ENCODE data around the gene NOL4L.

The NOL4L gene

DNA sequence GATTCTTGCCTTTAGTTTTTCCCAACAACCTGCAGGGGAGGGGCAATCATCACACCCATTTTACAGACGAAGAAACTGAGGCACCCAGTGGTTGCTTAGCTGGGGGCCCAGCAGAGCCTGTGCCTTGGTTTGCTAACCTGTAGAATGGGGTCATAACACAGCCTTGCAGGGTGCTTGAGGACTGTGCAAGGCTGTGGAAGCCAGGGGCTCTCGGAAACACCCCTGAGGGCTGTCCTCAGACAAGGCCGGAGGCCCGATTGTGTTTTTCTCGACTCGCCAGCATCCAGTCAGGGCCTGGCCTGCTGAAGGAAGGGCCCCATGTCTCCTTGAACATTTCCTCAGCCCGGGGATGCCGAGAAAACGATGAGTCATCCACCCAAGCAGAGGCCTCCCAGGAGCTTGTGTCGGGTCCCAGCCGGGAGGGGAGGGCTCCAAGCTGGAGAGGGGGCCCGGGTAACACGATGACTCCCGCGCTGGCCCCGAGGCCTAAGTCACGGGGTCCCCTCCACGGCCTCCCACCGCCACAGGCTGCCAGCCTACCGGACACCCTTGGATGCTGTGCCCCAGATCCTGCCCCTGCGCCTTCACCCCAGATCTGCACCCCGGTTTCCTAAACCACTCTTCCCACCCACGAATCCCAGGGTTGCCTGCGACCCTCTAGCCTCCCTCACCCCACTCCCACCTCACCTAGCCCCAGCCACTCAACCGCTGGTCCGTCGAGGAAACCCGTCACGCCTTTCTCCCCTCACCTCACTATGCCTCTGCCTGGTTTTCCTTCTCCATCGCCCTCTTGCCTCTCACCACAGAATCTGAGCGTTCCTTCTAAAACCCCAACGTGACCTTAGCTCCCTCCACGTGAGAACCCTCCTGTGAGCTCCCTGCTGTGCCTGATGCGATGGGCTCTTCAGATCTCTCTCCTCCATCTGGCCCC, 10.6 kb downstream of the NOL4L start:
- DNase-seq, result no peak

DNA sequence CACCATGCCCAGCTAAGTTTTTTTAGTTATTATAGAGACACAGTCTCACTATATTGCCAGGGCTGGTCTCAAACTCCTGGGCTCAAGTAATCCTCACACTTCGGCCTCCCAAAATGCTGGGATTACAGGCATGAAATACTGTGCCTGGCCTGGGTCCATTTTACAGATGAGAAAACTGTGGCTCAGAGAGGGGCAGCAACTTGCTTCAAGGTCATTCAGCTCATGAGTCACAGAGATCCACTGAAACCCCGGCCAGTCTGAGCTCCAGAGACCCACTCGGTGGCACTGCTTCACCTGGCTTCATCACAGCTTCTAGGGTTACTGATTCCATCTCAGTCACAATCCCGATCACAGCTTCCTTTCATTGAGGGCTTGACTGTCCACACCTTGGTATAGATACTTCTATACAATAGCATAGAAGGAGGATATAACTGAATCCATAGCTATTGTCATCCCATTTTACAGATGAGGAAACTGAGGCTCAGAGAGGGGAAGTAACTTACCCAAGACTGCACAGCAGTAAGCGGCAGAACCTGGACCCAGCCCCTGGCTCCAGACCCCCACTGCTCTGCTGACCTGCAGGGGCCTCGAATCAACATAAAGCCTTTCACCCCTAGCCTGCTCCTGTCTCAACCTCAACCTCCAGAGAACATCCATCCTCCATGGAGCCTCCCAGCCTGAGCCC, 11.8 kb downstream of the NOL4L start:
- no peak for DNase-seq

DNA sequence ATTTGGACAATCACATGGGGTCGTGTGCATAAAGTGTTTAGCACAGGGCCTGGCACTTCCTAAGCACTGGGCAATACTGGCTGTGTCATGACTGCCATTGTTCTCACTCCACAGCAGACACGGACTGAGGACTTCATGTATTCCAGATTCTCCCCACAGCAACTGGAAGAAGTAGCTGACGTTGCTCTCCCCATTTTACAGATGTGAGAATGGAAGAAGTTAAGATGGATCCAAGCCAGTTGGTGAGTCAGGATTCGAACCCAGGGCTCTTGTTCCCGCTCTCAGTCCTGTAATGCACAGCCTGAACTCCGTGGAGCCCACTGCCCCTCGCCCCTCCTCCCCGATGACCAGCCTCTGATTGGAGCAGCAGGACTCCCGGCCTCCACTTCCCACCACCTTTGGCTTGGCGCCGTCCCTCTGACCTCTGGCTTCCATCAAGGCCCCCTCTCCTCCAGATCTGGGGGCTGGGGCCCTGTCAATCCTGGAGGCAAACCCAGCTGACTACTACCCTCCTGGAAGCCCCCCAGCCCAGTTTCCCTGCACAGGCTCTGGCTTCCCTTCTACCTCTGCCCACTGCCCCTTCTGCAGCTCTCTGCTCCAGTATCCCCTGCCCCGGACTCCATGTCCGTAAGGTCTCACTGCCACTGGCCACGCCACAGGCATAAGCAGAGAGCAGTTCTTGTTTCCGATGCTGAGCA, 12.7 kb downstream of the NOL4L start:
- DNase-seq, result no peak

DNA sequence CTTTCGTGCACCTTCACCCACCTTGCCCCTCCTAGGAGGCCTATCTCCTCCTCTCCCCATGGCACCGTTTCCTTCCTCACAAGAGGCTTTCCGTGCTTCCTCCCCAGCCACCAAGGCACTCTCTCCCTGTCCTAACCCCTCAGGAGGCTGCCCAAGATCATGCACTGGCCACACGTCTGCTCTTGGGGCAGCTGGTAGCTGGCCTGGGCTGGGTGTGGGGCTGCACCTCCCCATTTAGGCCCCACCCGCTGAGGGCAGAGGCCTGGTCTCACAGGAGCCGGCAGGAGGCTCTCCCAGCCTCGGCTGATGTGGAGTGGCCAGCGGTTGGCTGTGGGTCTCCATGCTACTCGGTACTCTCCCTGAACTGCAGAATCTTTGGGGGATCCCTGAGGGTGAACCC, 13.6 kb downstream of the NOL4L start:
- no peak for DNase-seq

DNA sequence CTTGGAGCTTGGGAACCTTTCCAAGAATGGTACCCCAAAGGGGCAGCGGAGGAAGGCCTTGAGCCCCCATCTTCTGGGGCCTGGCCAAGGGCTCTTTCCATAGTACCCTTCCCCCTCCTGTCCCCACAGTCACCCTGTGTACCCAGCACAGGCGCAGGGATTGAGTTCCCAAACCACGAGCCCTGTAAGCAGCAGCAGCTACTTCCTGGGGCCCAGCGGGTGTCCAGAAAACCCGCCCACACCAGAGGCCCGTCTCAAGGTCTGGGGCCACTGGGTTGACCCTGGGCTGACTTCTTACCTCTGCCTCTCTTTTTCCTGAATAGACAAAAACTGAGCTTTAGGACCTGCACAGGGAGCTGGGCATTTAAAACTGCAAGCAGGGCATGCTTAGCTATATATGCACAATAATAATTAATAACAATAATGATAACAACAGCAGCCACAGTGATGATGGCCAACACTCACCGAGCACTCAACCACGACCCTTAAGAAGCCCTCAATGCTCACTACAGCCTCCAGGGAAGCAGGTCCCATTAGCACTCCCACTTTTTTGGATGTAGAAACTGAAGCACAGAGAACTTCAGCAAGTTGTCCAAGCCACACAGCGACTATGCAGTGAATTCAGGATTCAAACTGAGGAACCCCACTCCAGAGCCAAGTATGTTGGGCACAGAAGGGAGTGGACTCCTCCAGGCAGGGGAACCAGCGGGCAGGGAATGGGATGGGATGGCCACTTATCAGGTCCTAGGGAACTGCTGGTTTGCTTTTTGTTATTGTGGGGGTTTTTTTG, 14.5 kb downstream of the NOL4L start:
- DNase-seq, result no peak

DNA sequence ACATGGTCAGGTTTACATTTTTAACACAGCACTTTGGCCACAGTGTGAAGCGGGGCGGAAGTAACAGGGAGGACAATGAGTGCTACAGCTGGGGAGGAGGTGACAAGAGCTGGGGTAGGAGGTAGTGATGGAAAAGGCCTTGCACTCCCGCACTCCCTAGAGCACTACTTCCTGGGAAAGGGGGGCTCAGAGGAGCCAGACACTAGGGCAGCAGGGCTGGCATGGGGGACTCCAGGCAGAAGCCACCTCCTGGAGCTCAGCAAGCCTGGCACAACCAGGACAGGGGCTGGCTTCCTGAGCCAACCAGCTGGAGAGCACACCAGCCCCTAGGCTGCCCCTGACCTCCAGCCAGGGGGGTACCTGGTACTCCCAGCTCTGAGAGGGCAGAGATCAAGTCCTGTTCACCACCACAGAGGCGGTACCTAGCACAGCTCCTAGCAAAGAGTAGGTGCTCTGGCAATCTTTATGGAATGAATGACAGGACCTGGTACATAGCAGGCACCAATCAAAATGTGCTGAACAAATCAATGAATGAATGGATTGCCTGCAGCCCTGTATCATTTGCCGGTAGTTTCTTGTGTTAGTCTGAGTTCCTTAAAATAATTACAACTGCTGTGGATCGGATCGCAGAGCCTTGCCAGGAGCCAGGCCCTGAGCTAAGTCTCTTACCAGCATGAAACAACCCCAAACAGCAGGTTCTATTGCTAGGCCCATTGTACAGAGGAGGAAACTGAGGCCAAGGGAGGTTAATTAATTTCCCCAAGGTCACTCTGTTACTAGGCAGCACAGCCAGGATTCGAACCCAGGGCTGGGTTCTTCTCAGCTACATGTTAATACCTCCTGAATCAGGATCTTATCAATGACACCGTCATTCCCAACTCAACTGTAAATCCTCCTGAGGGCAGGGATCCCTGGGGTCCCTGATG, 15.5 kb downstream of the NOL4L start:
- DNase-seq, result no peak

DNA sequence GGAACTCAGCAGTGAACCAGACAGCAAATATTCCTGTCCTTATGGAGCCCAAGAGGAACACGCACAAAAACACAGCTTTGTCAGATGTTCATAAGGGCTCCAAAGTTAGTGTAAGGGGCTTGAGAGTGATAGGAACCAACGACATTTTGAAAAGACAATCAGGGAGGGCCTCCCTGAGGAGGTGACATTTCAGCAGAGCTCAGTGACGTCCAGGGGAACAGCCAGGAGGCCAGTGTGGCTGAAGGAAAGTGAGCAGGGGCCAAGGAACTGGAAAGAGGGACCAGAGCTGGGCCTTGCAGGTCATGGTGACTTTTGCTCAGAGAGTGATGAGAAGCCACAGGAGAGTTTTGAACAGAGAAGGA, 16.1 kb downstream of the NOL4L start:
- no peak for DNase-seq

DNA sequence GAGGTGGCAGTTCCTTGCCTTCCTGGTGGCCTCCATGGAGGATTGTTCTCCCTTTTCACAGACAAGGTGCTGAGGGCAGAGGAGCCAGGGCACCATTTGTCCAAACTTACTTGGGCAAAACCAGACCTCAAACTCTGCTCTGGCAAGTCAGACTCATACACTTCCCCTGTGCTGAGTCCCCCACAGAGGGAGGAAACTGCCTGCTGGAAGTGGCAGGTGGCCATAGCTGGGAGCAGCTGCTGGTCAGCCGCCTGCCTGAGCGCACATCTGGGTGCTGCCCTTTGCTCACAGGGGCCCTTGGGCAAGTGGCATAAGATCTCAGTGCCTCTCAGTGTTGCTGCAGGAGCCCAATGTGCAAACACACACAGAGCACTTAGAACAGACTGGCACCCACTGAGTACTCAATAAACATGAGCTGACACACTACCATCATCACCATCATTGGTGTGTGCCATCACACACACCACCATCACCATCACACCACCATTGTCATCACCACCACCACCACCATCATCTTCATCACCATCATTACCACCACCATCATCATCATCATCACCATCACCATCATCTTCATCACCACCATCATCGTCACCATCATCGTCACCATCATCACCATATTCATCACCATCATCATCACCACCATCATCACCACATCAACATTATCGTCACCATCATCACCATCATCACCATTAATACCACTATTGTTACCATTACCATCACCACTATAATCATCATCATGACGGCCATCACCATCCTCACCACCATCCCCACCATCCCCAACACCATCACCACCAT, 17.6 kb downstream of the NOL4L start:
- no peak for DNase-seq

DNA sequence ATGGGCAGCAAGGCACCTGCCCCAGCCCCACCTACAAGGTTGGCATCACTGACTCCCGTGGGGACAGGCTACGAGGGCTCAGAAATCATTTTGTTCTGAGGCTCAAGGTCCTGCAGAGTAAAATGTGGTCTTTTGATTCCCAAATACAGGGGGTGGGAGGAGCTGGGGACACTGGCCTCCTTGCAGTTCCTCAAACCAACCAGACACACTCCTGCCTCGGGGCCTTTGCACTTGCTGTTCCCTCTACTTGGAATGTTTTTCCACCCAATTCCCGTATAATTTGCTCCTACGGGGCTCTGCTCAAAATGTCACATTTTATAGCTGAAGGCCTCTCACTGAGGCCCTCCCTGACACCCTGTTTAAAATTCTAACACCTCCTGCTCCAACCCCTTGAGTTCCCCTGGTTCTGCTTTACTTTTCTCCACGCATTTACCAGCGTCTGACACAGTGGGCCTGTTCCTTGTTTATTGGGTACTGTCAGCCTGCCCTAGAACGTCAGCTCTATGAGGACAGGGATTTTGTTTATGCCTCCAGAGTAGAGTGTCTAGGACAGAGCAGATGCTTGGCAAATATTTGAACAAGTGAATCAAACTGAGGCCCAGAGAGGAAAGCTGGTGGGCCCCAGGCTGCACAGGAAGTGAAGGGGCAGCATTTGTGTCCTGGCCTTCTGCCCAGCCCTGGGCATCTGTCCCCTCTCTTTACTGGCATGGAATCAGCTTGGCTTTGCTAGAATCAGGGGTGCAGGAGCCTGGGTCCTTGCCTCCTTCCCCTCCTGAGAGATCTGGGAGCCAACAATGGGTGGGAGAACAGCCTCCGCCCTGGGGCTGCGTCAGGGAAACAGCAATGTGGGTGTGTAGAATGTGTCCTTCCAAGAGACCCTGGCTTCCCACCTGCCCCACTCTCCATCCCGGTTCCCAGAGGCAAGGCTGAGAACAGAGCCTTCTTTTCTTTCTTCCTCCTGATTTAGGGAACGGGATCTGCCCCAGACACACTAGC, 18.5 kb downstream of the NOL4L start:
- DNase-seq, result no peak

DNA sequence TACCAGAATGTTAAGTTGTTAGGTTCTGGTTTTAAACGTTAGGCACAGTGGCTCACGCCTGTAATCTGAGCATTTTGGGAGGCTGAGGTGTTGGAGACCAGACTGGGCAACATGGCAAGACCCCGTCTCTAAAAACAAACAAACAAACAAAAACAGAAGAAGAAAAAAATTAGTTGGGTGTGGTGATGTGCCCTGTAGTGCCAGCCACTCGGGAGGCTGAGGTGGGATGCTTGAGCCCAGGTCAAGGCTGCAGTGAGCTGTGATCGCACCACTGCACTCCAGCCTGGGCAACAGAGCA, 19.4 kb downstream of the NOL4L start:
- DNase-seq, result no peak

DNA sequence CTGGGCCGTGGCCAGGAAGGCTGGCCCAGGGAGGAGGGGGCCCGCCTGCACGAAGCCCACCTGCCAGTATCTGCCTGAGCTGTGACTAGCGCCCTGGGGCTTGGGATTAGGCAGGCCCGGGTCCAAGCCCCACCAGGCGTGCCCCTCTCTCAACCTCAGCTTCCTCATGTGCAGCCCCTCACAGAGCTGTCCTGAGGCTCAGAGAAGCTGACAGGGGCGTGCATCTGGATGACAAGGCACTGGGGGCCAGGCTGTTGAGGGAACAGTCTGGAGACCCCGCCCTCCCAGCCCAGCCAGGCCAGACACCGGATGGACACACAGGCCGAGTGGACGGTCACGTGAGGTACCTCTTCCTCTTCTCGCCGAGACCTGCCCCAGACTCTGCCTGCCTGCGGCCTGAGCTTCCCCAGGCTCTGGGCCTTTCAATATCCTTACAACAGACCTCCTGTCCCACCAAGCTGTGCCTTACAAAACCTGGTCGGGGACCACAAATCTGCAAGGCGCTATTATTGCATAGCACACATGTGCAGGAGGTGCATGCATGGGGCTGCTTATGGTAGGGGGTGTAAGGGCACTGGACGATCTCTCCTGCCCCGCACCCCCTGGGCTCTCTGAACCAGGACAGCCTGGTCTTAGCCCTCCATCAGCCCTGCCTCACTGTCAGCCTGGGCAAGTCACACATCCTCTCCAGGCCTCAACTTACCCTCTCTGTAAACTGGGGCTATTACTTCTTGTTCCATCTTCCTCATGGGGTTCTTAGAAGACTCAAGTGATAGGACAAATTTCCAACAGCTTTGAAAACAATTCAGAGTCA, 20.0 kb downstream of the NOL4L start:
- no peak for DNase-seq

DNA sequence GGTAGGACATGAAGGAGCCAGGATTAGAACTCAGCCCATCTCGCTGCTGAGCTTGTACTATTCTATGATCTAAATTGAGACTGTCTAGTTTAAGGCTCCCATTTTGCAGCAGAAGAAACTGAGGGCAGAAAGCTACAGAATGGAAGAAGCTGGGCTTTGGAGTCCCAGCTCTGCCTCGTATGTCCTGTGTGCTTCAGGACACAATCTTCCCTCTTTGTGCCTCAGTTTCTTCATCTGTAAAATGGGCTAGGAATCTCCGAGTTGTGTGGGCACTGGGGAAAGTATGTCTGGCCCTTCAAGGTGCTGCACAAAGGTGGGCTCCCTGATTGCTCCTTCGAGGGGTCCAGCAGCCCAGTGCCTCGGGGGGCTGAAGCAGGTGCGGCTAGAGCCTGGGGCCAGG, 20.7 kb downstream of the NOL4L start:
- no peak for DNase-seq

DNA sequence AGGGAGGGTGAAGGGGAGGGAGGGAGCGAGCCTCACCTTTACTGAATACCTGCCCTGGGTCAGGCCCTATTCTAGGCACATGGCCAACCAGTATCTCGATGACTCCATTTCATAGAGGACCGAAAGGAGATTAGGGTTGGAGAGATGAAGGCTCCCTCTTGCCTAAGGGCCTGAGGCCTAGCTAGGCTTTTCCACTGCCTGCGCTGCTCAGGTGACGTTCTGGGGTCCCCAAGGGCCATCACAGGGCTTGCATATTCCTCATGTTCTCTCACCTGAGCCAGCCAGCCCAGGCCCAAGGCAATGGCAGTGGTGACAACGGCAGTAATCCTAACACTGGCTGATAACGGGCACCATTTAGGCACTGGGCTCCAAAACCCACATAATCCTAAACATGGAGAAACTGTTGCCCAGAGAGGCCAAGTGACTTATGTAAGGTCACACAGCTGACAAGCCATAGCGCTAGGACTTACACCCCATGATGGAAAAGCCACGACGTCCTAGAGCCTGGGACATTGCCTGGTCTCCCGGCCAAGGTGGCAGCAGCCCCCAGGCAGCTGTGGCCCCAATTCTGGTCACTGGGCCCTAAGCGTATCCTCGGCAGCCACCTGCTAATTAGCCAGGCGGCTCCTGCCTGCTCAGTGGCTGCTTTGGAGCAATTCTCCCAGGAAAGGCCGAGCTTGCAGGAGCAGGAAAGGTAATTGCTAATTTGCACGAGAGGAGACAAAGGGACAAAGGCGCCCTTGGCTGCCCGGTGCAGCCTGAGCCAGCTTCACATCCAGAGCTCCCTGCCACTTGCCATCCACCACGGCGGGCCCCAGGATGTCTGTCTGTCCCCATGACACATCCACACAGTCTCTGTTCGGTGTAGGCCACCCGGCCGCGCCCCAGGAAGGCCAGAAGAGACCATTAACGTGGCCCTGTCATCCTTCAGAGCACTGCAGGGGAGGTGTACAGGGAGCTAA, 21.5 kb downstream of the NOL4L start:
- DNase-seq, result no peak

DNA sequence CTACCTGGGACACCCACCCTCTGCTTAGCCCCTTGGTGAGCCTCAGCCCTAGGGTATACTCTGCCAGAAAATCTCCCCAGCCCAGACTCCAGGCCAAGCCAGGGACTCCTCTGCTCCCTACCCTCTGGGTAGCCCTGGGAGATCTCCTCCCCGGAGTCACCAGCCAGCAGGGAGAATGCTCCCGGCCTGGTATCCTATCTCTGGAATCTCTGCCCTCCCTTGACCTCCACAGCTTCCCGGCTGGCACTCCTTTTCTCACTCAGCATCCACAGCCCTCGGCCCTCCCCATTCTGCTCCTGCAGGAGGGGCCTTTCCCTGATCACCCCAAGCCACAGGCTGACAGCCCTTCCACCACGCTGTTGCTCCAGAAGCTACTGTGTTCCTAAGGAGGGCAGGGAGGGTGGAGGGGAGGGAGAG, 22.6 kb downstream of the NOL4L start:
- DNase-seq, result no peak

DNA sequence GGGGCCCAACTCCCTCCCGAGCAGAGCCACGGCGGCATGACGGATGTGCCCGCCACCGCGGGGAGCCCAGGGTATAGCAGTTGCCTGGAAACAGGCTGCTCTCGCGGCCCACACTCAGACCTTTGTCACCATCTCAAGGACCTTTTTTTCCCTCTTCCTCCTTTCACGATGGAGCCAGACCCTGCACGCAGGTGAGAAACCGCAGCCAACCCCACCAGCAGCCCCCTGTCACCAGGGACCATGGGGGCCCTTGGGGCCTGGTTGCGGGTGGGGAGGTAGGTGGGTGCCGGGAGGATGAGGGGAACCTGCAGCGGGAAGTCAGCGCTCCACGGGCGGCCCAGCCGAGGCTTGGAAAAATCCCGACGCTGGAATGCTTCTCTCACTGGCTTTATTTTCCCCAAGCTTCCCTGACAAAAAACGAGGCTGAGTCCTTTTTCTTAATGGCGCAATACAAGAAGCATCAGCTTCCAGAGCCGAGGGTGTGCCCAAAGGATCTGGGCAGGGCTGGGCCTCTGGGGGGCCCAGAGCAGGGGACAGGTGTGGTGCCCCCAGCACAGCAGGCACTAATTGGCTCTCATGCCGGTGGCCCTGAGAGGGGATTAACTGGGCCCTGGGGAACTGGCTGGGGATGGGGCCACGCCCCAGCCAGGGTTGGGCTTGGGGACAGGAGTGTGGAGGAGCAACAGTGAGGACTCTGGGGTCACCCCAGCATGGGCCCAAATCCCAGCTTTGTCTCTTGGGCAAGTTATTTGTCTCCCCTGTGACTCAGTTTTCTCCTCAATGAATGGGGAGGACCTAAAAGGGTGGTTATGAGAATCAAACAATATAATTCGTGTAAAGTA, 23.9 kb downstream of the NOL4L start:
- peak; percentile 66 to 74 for DNase-seq

DNA sequence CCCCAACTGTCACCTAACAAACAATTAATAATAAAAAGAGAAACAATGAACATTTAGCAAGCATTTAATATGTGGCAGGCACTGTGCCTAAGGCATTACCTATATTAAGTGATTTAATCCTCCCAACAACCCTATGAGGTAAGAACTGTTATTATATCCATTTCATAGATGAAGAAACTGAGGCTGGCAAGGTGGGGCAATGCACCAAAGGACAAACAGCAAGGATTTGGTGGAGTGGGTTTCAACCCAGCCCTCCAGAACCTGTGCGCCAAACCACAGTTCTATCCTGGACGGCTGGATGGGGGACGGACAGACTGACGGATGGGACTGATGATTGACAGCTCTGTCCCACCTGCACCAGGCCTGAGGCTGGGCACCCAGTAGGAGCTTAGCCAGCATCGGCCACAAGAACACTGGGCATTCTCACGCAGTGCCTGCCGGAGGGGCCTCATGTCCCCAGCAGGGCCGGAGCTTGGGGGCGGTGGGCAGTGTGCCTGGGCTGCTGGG, 24.6 kb downstream of the NOL4L start:
- no peak for DNase-seq
